NCI-H1105 (cell line): ENCODE results near the gene MRPL23.

ENCODE experiments used
- DNase-seq: peaks from one replicate; lab custom pipeline; 2025; lab: John Stamatoyannopoulos, UW

MRPL23 gene

DNA sequence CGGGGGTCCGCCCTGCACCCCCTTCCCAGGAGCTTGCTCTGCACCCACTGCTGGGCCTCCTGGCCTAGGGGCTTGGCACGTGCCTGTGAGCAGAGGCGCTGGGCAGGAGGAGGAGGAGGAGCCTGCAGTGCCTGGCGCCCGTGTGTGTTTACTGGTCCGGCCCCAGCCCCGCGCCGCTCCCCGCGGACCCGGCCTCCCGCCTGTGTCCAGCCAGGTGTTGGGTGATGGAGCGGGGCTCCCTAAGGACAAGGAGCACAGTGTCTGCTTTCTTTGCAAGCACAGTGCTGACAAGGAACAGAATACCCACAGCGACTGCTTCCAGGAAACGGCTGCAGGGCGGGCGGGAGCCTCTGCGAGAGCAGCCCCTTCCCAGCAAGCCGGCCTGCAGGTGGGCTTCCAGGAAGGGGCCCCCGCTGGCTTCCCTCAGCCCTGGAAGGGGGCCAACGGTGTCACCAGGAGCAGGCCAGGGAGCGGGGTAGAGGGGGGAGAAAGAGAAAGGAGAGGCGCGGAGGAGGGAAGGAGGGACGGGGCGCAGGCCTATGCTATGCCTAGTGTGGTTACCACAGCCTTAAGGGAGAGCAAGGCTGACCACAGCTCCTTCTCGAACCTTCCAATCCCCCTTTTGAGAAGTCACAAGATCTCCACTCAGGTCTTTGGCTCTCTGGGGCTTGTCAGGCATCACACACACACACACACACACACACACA, 43.9 kb downstream of the MRPL23 start:
- no peak for DNase-seq

DNA sequence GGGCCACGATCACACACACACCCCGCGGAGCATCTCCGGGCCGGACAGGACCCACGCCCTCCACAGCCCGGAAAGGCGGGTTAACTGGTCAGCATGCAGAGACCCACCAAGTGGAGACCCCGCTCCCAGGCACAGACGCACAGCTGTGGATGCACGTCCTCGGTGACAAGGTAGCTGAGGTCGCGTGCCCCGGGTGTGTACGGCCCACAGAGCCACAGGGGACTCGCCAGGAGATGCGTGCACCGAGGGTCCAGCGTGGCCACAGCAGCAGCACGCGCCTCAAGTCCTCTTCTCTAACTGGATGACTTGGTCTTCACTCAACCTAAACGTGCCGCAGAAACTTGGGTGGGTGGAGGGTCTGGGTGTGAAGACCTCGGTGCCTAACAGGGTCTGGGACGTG, 45.0 kb downstream of the MRPL23 start:
- no peak for DNase-seq

DNA sequence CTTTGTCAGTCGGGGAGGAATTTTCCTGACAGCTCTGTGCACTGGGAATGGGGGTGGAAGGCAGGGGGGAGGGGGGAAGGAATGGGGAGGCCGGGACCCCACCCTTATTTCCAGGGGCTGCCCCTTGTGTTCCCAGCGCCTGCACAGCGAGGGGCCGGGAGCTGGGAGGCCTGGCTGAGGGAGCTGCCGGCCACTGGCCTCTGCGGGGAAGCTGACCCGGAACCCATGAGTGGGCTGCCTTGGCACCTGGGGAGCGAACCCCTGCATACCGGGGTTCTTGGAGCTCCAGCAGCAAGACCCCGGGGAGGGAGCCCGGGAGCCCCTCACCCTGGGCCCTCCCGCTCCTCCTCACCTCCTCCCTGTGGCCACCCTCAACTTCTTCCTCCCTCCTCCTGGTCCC, 47.0 kb downstream of the MRPL23 start:
- no peak for DNase-seq

DNA sequence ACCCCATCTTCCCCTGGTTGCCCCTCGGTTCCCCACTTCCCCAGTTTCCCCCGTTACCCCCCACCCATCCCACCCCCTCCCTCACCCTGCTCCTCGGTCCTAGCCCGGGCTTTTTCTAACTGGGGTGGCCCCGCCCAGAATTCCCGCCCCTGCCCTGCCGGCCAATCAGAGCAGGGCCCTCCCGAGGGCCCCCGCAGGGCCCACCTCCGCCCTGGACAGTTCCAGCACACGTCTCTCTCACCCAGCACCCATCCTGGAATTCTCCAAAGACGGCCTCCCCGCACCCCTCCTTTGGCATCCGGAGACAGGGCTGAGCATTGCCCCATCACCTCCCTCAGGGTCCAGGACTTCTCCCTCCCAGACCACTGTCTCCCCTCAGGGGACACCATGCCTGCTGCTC, 50.6 kb downstream of the MRPL23 start, which contains the start of gene H19:
H19 (minus strand) TSS at position 88 of the 400 bp plus-strand sequence.
- no peak for DNase-seq

DNA sequence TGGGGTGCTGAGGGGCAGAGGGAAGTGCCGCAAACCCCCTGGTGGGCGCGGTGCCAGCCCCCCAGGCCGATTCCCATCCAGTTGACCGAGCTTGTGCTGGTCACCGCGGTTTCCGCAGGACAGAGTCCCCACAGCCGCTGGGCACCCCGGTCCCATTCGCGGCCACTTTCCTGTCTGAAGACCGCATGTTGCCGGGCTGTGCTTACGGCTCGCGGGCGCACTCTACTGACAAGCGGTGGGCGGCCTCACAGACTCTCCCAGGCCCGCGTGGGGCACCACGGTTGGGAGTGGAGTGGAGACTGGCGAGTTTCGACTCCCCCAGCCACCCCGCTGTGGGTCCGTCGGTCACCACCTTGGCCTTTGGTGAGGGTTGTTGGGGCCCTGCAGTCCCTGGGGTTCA, 51.2 kb downstream of the MRPL23 start:
- no peak for DNase-seq

DNA sequence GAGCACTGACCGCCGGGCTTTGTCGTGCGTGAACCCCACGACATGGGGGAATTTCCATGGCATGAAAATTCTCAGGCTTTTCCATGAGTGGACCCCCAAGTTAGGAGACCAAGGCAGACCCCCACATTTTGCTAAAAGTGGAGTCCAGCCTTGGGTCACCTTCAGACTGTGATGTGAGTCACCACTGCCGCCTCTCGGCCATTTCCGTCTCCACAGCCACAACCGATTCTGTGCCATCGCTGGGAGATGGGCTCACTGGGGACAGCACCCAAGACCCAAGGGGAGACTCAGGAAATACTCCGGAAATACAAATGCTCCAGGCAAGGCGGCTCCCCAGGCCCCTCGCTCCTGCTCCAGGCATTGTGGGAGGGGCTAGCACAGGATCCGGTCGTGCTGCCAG, 51.7 kb downstream of the MRPL23 start:
- DNase-seq, result no peak

DNA sequence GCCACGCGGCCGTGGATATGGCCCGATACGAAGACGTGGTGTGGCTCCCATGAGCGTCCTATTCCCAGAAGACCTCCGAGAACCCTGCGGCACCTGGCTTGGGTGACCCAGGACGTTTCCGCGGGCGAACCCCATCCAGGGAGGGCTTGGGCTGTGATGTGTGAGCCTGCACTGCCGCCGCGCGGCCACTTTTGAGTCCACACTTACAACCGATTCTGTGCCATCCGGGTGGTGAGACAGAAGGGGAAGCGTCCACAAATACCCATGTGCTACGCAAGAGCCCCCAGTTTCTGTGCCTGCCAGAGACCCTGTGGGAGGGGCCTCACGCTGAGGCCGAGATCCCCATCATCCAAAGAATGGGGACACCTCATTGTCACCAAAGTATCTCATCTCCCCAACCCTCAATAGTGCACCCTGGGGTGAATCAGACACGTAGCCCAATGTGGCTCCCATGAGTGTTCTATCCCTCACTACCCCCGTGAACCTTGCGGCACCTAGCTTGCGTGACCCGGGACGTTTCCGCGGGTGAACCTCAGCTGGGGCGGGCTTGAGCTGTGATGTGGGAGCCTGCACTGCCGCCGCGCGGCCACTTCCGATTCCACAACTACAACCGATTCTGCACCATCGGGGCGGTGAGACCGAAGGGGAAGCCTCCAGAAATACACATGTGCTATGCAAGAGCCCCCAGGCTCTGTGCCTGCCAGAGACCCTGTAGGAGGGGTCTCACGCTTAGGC, 55.1 kb downstream of the MRPL23 start:
- DNase-seq, result no peak

DNA sequence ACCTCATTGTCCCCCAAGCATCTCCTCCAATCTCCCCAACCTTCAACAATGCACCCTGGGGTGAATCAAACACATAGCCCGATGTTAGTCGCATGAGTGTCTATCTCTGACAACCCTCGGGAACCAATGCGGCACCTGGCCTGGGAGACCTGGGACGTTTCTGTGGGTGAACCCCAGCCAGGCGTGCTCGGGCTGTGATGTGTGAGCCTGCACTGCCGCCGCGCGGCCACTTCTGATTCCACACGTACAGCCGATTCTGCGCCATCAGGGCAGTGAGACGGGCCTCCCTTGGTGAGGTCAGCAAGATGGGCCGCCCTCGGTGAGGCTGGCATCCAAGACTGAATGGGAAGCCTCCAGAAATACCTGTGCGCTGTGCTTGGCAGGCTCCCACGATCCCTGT, 55.7 kb downstream of the MRPL23 start:
- DNase-seq, result no peak

DNA sequence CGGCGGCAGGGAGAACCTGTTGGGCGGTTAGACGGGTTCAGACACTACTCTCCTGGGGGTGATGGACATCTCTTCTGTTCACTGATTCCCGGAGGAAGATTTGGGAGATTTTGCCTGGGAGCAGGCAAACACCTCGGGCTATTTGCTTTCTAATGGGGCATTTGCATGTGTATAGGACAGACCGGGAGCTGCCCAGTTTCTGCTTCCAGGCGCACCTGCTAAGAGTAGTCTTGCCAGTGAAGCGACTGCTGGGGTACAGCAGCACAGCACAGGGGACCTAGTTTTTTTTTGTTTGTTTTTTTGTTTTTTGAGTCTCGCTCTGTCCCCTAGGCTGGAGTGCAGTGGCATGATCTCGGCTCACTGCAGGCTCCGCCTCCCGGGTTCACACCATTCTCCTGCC, 57.3 kb downstream of the MRPL23 start:
- DNase-seq, result no peak
